GM19468 (cell line): ENCODE data around the gene TMEFF1.
A peak's percentile ranks its signal among the peaks of the same experiment; 100 is the strongest.

ENCODE experiments used
- ATAC-seq: cut with Tn5 transposase; IDR thresholded peaks from one replicate; pipeline ENCODE4 v1.9.1; 2021; ENCODE audit warnings: mild to moderate bottlenecking, moderate library complexity, moderate number of reproducible peaks; ENCODE audit not compliant: unreplicated experiment; ENCODE audit errors: extremely low read depth

Gene TMEFF1

GRCh38 chr9:100597236-100597635, 124.3 kb downstream of the TMEFF1 start:
- no peak for ATAC-seq

- ATAC-seq = peak; percentile 58
These were observed 125.7 kb downstream of the TMEFF1 start for GRCh38 chr9:100598641-100599145.

GRCh38 chr9:100600521-100601079, 127.7 kb downstream of the TMEFF1 start:
- ATAC-seq = no peak

- peak; percentile 55 for ATAC-seq
These were observed 128.3 kb downstream of the TMEFF1 start for GRCh38 chr9:100601216-100601615.

GRCh38 chr9:100602342-100602801, 129.4 kb downstream of the TMEFF1 start:
- ATAC-seq = no peak

GRCh38 chr9:100605405-100605804, 132.5 kb downstream of the TMEFF1 start:
- ATAC-seq = no peak

- ATAC-seq = no peak
These were observed 146.2 kb downstream of the TMEFF1 start for GRCh38 chr9:100619194-100619593.

GRCh38 chr9:100619665-100620064, 146.7 kb downstream of the TMEFF1 start:
- ATAC-seq = no peak

- ATAC-seq = no peak
These were observed 151.0 kb downstream of the TMEFF1 start for GRCh38 chr9:100623969-100624368.

GRCh38 chr9:100626949-100627348, 154.0 kb downstream of the TMEFF1 start:
- no peak for ATAC-seq
